T-helper 2 cell treated with Interferon-gamma antibody and Interleukin-4, amounts not matched to agents 100 ng/mL and 5 ng/mL, for 36 hours (primary cell): ENCODE results near the gene ICAM2. TPM values are rescaled to one million over a fixed set of nuclear protein-coding genes. Genes with fewer than 3 reads are reported as not detected.

Experiments used
- intact Hi-C: fragments of 100-400 bp; cut with micrococcal nuclease; formaldehyde crosslinking; loops from one replicate; pipeline ENCODE4 v1.15.1; 2023
- total RNA-seq: library from RNA; stranded (reverse); gene quantifications from 2 replicates; pipeline ENCODE4 v1.2.3, GENCODE V29; 2022

The ICAM2 gene
- total RNA-seq, 1 donor from 2014 or later = 98.1 TPM

- intact Hi-C loops = no loop called here
These were observed 65.9 kb downstream of the ICAM2 start for GRCh38 chr17:63954402-63955063.

Other genes with a start within 250 kb of the ICAM2 start
- 63.4 and 63.8 TPM in 2 replicates for gene CCDC47, start 247.0 kb downstream of the ICAM2 start, total RNA-seq
- gene DDX42, start 246.5 kb downstream of the ICAM2 start, total RNA-seq = 123 and 129 TPM in 2 replicates
- 158 and 166 TPM in 2 replicates for gene PSMC5, start 193.2 kb downstream of the ICAM2 start, total RNA-seq
- gene FTSJ3, start 193.0 kb downstream of the ICAM2 start, total RNA-seq = 57.2 and 63.6 TPM in 2 replicates
- gene SMARCD2, start 177.9 kb downstream of the ICAM2 start, total RNA-seq = 138 and 139 TPM in 2 replicates
- not detected in 2 replicates for gene CSH2, start 147.0 kb downstream of the ICAM2 start, total RNA-seq
- not detected in 2 replicates for gene GH2, start 138.7 kb downstream of the ICAM2 start, total RNA-seq
- not detected in 2 replicates for gene CSH1, start 124.1 kb downstream of the ICAM2 start, total RNA-seq
- gene CSHL1, start 109.4 kb downstream of the ICAM2 start, total RNA-seq = not detected in 2 replicates
- gene GH1, start 101.8 kb downstream of the ICAM2 start, total RNA-seq = 0.50 TPM in 1 of 2 replicates, not detected in the other
- 38.3 and 41.0 TPM in 2 replicates for gene CD79B, start 88.3 kb downstream of the ICAM2 start, total RNA-seq
- gene SCN4A, start 47.7 kb downstream of the ICAM2 start, total RNA-seq = 0.02 and 0.05 TPM in 2 replicates
- 1.5 and 1.8 TPM in 2 replicates for gene PRR29, start 22.3 kb downstream of the ICAM2 start, total RNA-seq
- 117 and 127 TPM in 2 replicates for gene ERN1, start 109.5 kb upstream of the ICAM2 start, total RNA-seq
- gene TEX2, start 242.6 kb upstream of the ICAM2 start, total RNA-seq = 16.5 and 17.3 TPM in 2 replicates